Endodermal cell (in vitro differentiated cells): ENCODE data around the gene LCN12. TPM values are rescaled to one million over a fixed set of nuclear protein-coding genes. Genes with fewer than 3 reads are reported as not detected.

ENCODE experiments used
- DNase-seq: peaks from one replicate; pipeline ENCODE4 v3.0.0-alpha.2; 2017
- H3K27ac ChIP-seq: 2 replicates; pipeline ENCODE4 v1.5.1; 2013; ENCODE audit warnings: mild to moderate bottlenecking, low read depth, low read length, moderate library complexity
- H3K27me3 ChIP-seq: 2 replicates; pipeline ENCODE4 v1.6.1; 2013; ENCODE audit warnings: mild to moderate bottlenecking, low read length, moderate library complexity; ENCODE audit not compliant: insufficient read depth, control insufficient read depth, poor library complexity, severe bottlenecking
- H3K36me3 ChIP-seq: 2 replicates; pipeline ENCODE4 v1.7.0; 2013; ENCODE audit warnings: mild to moderate bottlenecking, low read length, moderate library complexity; ENCODE audit not compliant: control insufficient read depth, insufficient read depth
- H3K4me1 ChIP-seq: one replicate; pipeline ENCODE4 v1.7.0; 2013; ENCODE audit warnings: low read length; ENCODE audit not compliant: control insufficient read depth, insufficient read depth
- H3K4me3 ChIP-seq: 2 replicates; pipeline ENCODE4 v1.5.1; 2013; ENCODE audit warnings: mild to moderate bottlenecking, low read length, moderate library complexity
- H3K9ac ChIP-seq: 2 replicates; pipeline ENCODE4 v1.6.1; 2013; ENCODE audit warnings: mild to moderate bottlenecking, low read length, moderate library complexity; ENCODE audit not compliant: poor library complexity, severe bottlenecking; ENCODE audit errors: extremely low read depth
- H3K9me3 ChIP-seq: 2 replicates; pipeline ENCODE4 v1.6.1; 2013; ENCODE audit warnings: mild to moderate bottlenecking, low read length, moderate library complexity; ENCODE audit not compliant: control insufficient read depth
- H3K27ac Mint-ChIP-seq: 2 replicates; pipeline ENCODE4 v1.8.0; 2020; ENCODE audit warnings: mixed read lengths
- H3K27me3 Mint-ChIP-seq: 2 replicates; pipeline ENCODE4 v1.8.0; 2021; ENCODE audit warnings: mild to moderate bottlenecking, mixed read lengths; ENCODE audit not compliant: insufficient read depth
- H3K36me3 Mint-ChIP-seq: 2 replicates; pipeline ENCODE4 v1.8.0; 2020; ENCODE audit warnings: low read depth, mixed read lengths
- H3K4me1 Mint-ChIP-seq: 2 replicates; pipeline ENCODE4 v1.8.0; 2020; ENCODE audit warnings: mixed read lengths
- H3K4me3 Mint-ChIP-seq: 2 replicates; pipeline ENCODE4 v1.8.0; 2020; ENCODE audit warnings: mild to moderate bottlenecking, moderate library complexity, mixed read lengths
- H3K9me3 Mint-ChIP-seq: 2 replicates; pipeline ENCODE4 v1.8.0; 2020; ENCODE audit warnings: mild to moderate bottlenecking, mixed read lengths
- CTCF ChIP-seq: fragments of 200-600 bp; sonication (generic); conservative IDR thresholded peaks from 2 replicates; pipeline ENCODE4 v1.5.0; 2021; ENCODE audit warnings: antibody characterized with exemption, mild to moderate bottlenecking
- WGBS, 2 experiments: methylation state at CpG; one replicate each; pipeline versions ENCODE4 v1.1.5 to v1.1.7; 2013; ENCODE audit warnings: missing lambda C conversion rate in 2 of 2, mixed read lengths in 1 of 2; ENCODE audit not compliant: insufficient coverage in 1 of 2, insufficient read length in 1 of 2; 5-methylcytosine and 5-hydroxymethylcytosine counted together
- total RNA-seq, 2 donors: library from RNA; stranded (reverse); fragmentation: NEBNext Ultra II Directional in 1 of 2; extraction: Animal tissue kit (Norgen Biotek cat#: 25700) in 1 of 2; gene quantifications; 2 replicates in 1 of 2; 3 replicates in 1 of 2; pipeline ENCODE4 v1.2.1, GENCODE V29; 2021

The LCN12 gene
- total RNA-seq, 2 donors from 2014 or later = 2.1 to 4.4 TPM

- TF ChIP-seq CTCF = no peak
- H3K4me1 Mint-ChIP-seq = peaks cover 7% of the 10 kb centered on the region
- Histone ChIP-seq H3K9ac (no peak overlapping the region), H3K27me3 (no peaks in the 10 kb centered on the region), H3K27ac (no peak overlapping the region), H3K4me1 (peaks cover 3% of the 10 kb centered on the region), H3K4me3 (no peak overlapping the region), H3K36me3 (peaks cover 22% of the 10 kb centered on the region), H3K9me3 (no peaks in the 10 kb centered on the region)
- no peaks in the 10 kb centered on the region for H3K27me3 Mint-ChIP-seq
- no peak overlapping the region for H3K27ac Mint-ChIP-seq
- no peaks in the 10 kb centered on the region for H3K9me3 Mint-ChIP-seq
- peaks cover 14% of the 10 kb centered on the region for H3K36me3 Mint-ChIP-seq
- 90 to 91% methylated on average over 17 to 30 of the region's 30 CpGs for WGBS, 2 experiments
- no peak for DNase-seq
- no peak overlapping the region for H3K4me3 Mint-ChIP-seq
Observed at GRCh38 chr9:136945333-136946227, 6.5 kb upstream of the LCN12 start.

GRCh38 chr9:136946228-136947027 is 5.6 kb upstream of the LCN12 start:
- Mint-ChIP-seq H3K27ac (no peak overlapping the region), H3K36me3 (peaks cover 10% of the 10 kb centered on the region), H3K4me3 (no peak overlapping the region), H3K27me3 (no peaks in the 10 kb centered on the region), H3K4me1 (peaks cover 8% of the 10 kb centered on the region), H3K9me3 (no peaks in the 10 kb centered on the region)
- no peak for DNase-seq
- TF ChIP-seq CTCF = no peak
- Histone ChIP-seq H3K9me3 (no peaks in the 10 kb centered on the region), H3K27ac (no peak overlapping the region), H3K4me3 (no peak overlapping the region), H3K9ac (no peak overlapping the region), H3K4me1 (peaks cover 3% of the 10 kb centered on the region), H3K27me3 (no peaks in the 10 kb centered on the region), H3K36me3 (peaks cover 16% of the 10 kb centered on the region)
- WGBS, 2 experiments = 89 to 92% methylated on average over 8 to 27 of the region's 27 CpGs

- peaks cover 3% of the 10 kb centered on the region for H3K4me1 ChIP-seq
- Mint-ChIP-seq H3K4me3 (no peak overlapping the region), H3K4me1 (peaks cover 8% of the 10 kb centered on the region), H3K36me3 (peaks cover 5% of the 10 kb centered on the region), H3K27ac (no peak overlapping the region), H3K27me3 (no peaks in the 10 kb centered on the region), H3K9me3 (no peaks in the 10 kb centered on the region)
- peaks cover 8% of the 10 kb centered on the region for H3K36me3 ChIP-seq
- H3K9me3 ChIP-seq = no peaks in the 10 kb centered on the region
- no peak overlapping the region for H3K4me3 ChIP-seq
- H3K9ac ChIP-seq = no peak overlapping the region
- DNase-seq = no peak
- H3K27me3 ChIP-seq = no peaks in the 10 kb centered on the region
- no peak for TF ChIP-seq CTCF
- WGBS, 2 experiments = 73 to 84% methylated on average over 14 to 26 of the region's 26 CpGs
- no peak overlapping the region for H3K27ac ChIP-seq
Observed at GRCh38 chr9:136947028-136947891, 4.8 kb upstream of the LCN12 start.
